Subcutaneous adipose tissue (tissue), 4 donors: ENCODE measurements around the gene CAPG. TPM values are rescaled to one million over a fixed set of nuclear protein-coding genes. Genes with fewer than 3 reads are reported as not detected.

Experiments used
- CTCF ChIP-seq: fragments of 450-650 bp; IDR thresholded peaks from one replicate; pipeline ENCODE4 v1.5.1; 2016; ENCODE audit warnings: low read depth, mild to moderate bottlenecking, control low read depth, antibody characterized with exemption, moderate library complexity
- total RNA-seq, 4 donors: library from RNA; depleted of rRNA; stranded (reverse); fragments of >200 nt; gene quantifications; one replicate each; pipeline ENCODE4 v1.1.0, GENCODE V29; 2016

The CAPG gene
- total RNA-seq, 4 donors from 2014 or later, result 80.7 to 616 (median 167) TPM

GRCh38 chr2:85431570-85432205 lies 21.5 kb upstream of the CAPG start:
- TF ChIP-seq CTCF, result no peak

- no peak for TF ChIP-seq CTCF
Measured at GRCh38 chr2:85430752-85431569, 20.8 kb upstream of the CAPG start.

- TF ChIP-seq CTCF, result no peak
Measured at GRCh38 chr2:85429924-85430289, 19.7 kb upstream of the CAPG start.

- TF ChIP-seq CTCF, result no peak
Measured at GRCh38 chr2:85429213-85429923, 19.2 kb upstream of the CAPG start.

GRCh38 chr2:85428343-85428881 lies 18.2 kb upstream of the CAPG start:
- no peak for TF ChIP-seq CTCF

GRCh38 chr2:85427300-85427835 lies 17.2 kb upstream of the CAPG start:
- TF ChIP-seq CTCF, result no peak
